Mucosa of stomach (tissue), 1 donor: ENCODE data around the gene CENPO.
"Not testable (repeated sequence)": the region's sequence is repeated elsewhere in the genome, so short reads cannot be mapped to it uniquely, and the experiment has no call there.

Experiments
- H3K27me3 ChIP-seq: one replicate; pipeline ENCODE4 v1.7.0; 2013; ENCODE audit warnings: mild to moderate bottlenecking, low read length; ENCODE audit not compliant: control insufficient read depth, insufficient read depth
- H3K36me3 ChIP-seq: one replicate; pipeline ENCODE4 v1.7.0; 2013; ENCODE audit warnings: low read length; ENCODE audit not compliant: control insufficient read depth, insufficient read depth
- H3K4me1 ChIP-seq: one replicate; pipeline ENCODE4 v1.7.0; 2013; ENCODE audit warnings: mild to moderate bottlenecking, low read length; ENCODE audit not compliant: control insufficient read depth, insufficient read depth
- H3K4me3 ChIP-seq: one replicate; pipeline ENCODE4 v1.7.0; 2013; ENCODE audit warnings: low read length
- H3K9ac ChIP-seq: one replicate; pipeline ENCODE4 v1.7.0; 2013; ENCODE audit warnings: mild to moderate bottlenecking, low read length, moderate library complexity
- H3K9me3 ChIP-seq: one replicate; pipeline ENCODE4 v1.7.0; 2013; ENCODE audit warnings: mild to moderate bottlenecking, low read length, moderate library complexity; ENCODE audit not compliant: control insufficient read depth
- donor health status: Pancreatic carcinoma.

CENPO gene

GRCh38 chr2:24793761-24794435, 673 bp downstream of the CENPO start:
- Histone ChIP-seq H3K9me3 (no peaks in the 10 kb centered on the region), H3K4me3 (peak overlapping the region; percentile 90), H3K4me1 (peaks cover 7% of the 10 kb centered on the region), H3K9ac (peak overlapping the region; percentile 87), H3K36me3 (no peaks in the 10 kb centered on the region), H3K27me3 (no peaks in the 10 kb centered on the region)

DNA sequence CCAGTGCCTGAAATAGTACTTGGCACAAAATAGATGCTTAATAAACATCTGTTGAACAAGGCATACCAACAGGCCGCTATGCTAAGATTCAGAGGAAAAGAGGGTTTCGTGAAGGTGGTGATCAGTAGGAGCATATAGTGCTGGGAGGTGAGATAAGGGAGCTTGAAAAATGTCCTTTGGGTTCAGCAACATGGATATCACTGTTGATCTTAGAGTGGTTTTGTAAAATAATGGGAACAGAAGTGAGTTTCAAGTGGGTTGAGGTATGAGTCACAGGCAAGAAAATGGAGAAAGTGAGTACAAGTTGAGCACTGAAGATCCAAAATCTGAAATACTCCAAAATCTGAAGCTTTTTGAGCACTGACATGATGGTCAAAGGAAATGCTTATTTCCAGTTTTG, 4.4 kb downstream of the CENPO start:
- no peaks in the 10 kb centered on the region for H3K9me3 ChIP-seq
- no peak overlapping the region for H3K9ac ChIP-seq
- peaks cover 7% of the 10 kb centered on the region for H3K4me1 ChIP-seq
- H3K36me3 ChIP-seq, result no peaks in the 10 kb centered on the region
- H3K27me3 ChIP-seq, result no peaks in the 10 kb centered on the region
- no peak overlapping the region for H3K4me3 ChIP-seq

DNA sequence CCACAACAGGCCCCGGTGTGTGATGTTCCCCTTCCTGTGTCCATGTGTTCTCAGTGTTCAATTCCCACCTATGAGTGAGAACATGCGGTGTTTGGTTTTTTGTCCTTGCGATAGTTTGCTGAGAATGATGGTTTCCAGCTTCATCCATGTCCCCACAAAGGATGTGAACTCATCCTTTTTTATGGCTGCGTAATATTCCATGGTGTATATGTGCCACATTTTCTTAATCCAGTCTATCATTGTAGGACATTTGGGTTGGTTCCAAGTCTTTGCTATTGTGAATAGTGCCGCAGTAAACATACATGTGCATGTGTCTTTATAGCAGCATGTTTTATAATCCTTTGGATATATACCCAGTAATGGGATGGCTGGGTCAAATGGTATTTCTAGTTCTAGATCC, 7.3 kb downstream of the CENPO start:
- H3K9me3 ChIP-seq, H3K4me1 ChIP-seq, H3K36me3 ChIP-seq, H3K9ac ChIP-seq, H3K27me3 ChIP-seq, H3K4me3 ChIP-seq: not testable (repeated sequence)

DNA sequence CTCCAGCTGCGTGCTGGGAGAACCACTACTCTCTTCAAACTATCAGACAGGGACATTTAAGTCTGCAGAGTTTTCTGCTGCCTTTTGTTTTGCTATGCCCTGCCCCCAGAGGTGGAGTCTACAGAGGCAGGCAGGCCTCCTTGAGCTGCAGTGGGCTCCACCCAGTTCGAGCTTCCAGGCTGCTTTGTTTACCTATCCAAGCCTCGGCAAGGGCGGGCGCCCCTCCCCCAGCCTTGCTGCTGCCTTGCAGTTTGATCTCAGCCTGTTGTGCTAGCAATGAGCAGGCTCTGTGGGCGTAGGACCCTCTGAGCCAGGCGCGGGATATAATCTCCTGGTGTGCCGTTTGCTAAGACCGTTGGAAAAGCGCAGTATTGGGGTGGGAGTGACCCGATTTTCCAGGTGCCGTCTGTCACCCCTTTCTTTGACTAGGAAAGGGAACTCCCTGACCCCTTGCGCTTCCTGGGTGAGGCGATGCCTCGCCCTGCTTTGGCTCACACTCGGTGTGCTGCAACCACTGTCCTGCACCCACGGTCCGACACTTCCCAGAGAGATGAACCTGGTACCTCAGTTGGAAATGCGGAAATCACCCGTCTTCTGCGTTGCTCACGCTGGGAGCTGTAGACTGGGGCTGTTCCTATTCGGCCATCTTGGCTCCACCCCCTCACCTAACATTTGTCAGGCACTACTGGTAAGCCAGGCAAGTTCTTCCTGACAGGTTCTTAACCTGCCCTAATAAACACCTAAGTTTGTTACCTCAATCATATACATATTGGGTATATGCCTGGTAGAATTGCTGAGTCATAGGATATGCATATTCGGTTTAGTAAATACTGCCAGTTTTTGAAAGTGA, 12.8 kb downstream of the CENPO start:
- not testable (repeated sequence) for H3K4me1 ChIP-seq, H3K9ac ChIP-seq, H3K36me3 ChIP-seq, H3K4me3 ChIP-seq, H3K27me3 ChIP-seq, H3K9me3 ChIP-seq

GRCh38 chr2:24806661-24807036, 13.4 kb downstream of the CENPO start:
- Histone ChIP-seq H3K27me3 (no peaks in the 10 kb centered on the region), H3K36me3 (no peaks in the 10 kb centered on the region), H3K4me1 (peaks cover 9% of the 10 kb centered on the region), H3K9ac (no peak overlapping the region), H3K9me3 (no peaks in the 10 kb centered on the region), H3K4me3 (no peak overlapping the region)

DNA sequence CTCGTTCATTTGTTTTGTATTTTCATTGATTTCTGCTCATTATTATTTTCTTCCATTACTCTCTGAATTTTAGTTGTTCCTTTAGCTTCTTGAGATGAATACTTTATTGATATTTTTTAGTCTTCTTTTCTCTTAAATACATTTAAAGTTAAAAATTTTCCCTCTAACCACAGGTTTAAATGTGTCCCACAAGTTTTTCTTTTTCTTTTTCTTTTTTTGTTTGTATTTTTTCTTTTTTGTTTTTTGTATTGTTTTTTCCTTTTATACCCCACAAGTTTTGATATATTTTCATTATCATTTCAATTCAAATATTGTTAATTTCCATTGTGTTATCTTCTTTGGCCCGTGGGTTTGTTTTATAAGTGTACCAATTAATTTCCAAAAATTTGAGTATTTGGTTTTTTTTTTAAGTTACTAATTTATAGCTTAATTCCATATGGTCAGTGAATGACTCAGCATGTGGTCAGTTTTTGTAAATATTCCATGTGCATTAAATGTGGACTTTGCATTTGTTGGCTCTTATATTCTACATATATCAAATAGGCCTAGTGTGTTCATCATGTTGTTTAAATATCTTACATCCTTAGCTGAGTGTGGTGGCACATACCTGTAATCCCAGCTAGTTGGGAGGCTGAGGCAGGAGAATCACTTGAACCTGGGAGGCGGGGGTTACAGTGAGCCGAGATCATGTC, 16.2 kb downstream of the CENPO start:
- H3K9ac ChIP-seq, result no peak overlapping the region
- no peaks in the 10 kb centered on the region for H3K36me3 ChIP-seq
- peaks cover 9% of the 10 kb centered on the region for H3K4me1 ChIP-seq
- H3K27me3 ChIP-seq, result no peaks in the 10 kb centered on the region
- no peaks in the 10 kb centered on the region for H3K9me3 ChIP-seq
- no peak overlapping the region for H3K4me3 ChIP-seq

DNA sequence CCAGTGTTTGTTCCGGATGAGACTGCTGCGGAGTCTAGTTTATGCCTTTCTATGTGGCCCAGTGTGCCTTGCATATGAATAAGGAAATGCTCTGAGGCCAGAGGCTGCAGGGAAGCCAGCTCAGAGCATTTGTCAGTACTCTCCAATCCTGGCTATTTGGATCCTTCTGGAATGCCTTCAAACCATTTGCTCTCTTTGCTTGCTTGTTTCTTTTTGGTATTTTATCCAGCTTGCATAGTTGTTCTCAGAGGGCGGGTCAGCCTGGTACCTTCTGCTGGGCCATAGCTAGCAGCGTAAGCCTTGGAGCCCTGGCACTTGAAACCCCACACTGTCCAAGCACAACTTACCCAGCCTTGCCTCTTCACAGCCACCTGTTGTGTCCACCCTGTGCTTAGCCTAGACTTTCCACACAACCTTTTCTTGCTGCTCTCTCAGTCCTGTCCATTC, 20.5 kb downstream of the CENPO start:
- Histone ChIP-seq H3K4me1 (no peaks in the 10 kb centered on the region), H3K4me3 (no peak overlapping the region), H3K9me3 (no peaks in the 10 kb centered on the region), H3K9ac (no peak overlapping the region), H3K36me3 (no peaks in the 10 kb centered on the region), H3K27me3 (no peaks in the 10 kb centered on the region)

- no peak overlapping the region for H3K4me3 ChIP-seq
- no peaks in the 10 kb centered on the region for H3K27me3 ChIP-seq
Observed at GRCh38 chr2:24814516-24814915, 21.3 kb downstream of the CENPO start.

DNA sequence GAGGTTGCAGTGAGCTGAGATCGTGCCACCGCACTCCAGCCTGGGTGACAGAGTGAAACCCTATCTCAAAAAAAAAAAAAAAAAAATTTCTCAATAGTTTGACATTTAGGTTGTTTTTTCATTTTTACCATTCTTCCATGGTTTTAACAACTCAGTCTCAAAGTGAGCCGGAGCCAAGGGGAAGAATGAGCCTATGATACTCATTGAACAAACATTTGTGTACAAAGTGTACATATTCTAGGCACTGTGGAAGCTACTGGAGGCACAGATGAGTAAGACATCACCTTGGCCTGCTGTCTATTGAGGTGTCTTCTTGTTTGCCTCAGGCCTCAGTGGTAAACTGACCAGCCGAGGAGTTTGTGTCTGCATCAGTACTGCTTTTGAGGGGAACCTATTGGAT, 21.9 kb downstream of the CENPO start:
- Histone ChIP-seq H3K27me3 (no peaks in the 10 kb centered on the region), H3K36me3 (peaks cover 6% of the 10 kb centered on the region), H3K4me1 (no peaks in the 10 kb centered on the region), H3K9me3 (no peaks in the 10 kb centered on the region), H3K4me3 (no peak overlapping the region), H3K9ac (no peak overlapping the region)

More at GRCh38 chr2:24814516-24814915, 21.3 kb downstream of the CENPO start:
- H3K4me1 ChIP-seq, result no peaks in the 10 kb centered on the region
- H3K9me3 ChIP-seq, result no peaks in the 10 kb centered on the region
- H3K9ac ChIP-seq, result no peak overlapping the region
- H3K36me3 ChIP-seq, result peaks cover 3% of the 10 kb centered on the region

GRCh38 chr2:24816404-24816803, 23.2 kb downstream of the CENPO start:
- Histone ChIP-seq H3K4me3 (no peak overlapping the region), H3K27me3 (no peaks in the 10 kb centered on the region), H3K36me3 (peaks cover 6% of the 10 kb centered on the region), H3K4me1 (no peaks in the 10 kb centered on the region), H3K9ac (no peak overlapping the region), H3K9me3 (no peaks in the 10 kb centered on the region)

- no peaks in the 10 kb centered on the region for H3K4me1 ChIP-seq
- H3K4me3 ChIP-seq, result no peak overlapping the region
- no peak overlapping the region for H3K9ac ChIP-seq
- H3K9me3 ChIP-seq, result no peaks in the 10 kb centered on the region
- H3K36me3 ChIP-seq, result peaks cover 6% of the 10 kb centered on the region
- H3K27me3 ChIP-seq, result no peaks in the 10 kb centered on the region
Observed at GRCh38 chr2:24816884-24817283, 23.7 kb downstream of the CENPO start.

DNA sequence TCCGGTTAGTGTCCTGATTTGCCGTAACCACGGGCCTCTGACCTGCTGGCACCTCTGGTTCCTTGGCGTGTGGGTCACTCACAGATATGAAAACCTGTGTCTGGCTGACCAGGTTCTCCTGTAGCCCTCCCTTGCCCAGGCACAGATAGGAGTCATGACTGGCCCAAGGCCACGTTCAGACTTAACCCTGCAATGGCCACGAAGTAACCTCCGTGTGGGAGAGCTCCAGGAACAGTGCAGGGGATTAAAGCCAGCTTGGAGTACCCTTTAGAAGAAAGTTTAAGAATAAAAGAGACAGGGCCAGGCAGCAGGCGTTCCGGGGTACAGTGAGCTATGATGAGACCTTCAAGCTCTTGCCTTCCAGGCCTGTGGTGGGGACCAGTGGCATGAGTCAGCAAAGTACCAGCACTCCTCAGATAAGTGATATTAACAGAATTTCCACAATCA, 25.5 kb downstream of the CENPO start:
- Histone ChIP-seq H3K36me3 (peaks cover 6% of the 10 kb centered on the region), H3K4me3 (no peak overlapping the region), H3K9me3 (no peaks in the 10 kb centered on the region), H3K4me1 (no peaks in the 10 kb centered on the region), H3K27me3 (no peaks in the 10 kb centered on the region), H3K9ac (no peak overlapping the region)
